Measurements from ENCODE around the gene RAMP2. TPM values are rescaled to one million over a fixed set of nuclear protein-coding genes. Genes with fewer than 3 reads are reported as not detected.

Gene RAMP2
- total and polyA plus RNA-seq, 2 of the 13 experiments (the other 11 are each of a cell fraction or from before 2014, with no cell fraction given) = 1.4 to 5.2 TPM

GRCh38 chr17:42791948-42792347, 30.9 kb downstream of the RAMP2 start (continued):
- TF ChIP-seq ARID5B (CRISPR knock-in tag; IDR thresholded peaks at IDR 0.05) (peak; percentile 66), RBAK (CRISPR knock-in tag; IDR thresholded peaks at IDR 0.05) (no peak), FOXK1 (CRISPR knock-in tag; IDR thresholded peaks at IDR 0.05; ENCODE audit: borderline replicate concordance, low read depth) (no peak), CHD2 (IDR thresholded peaks at IDR 0.05; ENCODE audit: low read depth, low read length) (no peak), RFX5 (IDR thresholded peaks at IDR 0.05; ENCODE audit: low read depth, low read length) (no peak), ZFP37 (CRISPR knock-in tag; IDR thresholded peaks at IDR 0.05; ENCODE audit: borderline replicate concordance) (no peak), ZNF720 (CRISPR knock-in tag; IDR thresholded peaks at IDR 0.05) (no peak), SOX5 (CRISPR knock-in tag; IDR thresholded peaks at IDR 0.05; ENCODE audit: borderline replicate concordance) (peak; percentile 14; the same call in 1 of the 2 replicates), ZBTB42 (CRISPR knock-in tag; IDR thresholded peaks at IDR 0.05) (no peak), JUND (CRISPR knock-in tag; IDR thresholded peaks at IDR 0.05) (no peak), MZF1 (CRISPR knock-in tag; IDR thresholded peaks at IDR 0.05; ENCODE audit: borderline replicate concordance) (no peak), PREB (CRISPR knock-in tag; IDR thresholded peaks at IDR 0.05) (no peak), KLF15 (CRISPR knock-in tag; IDR thresholded peaks at IDR 0.05; ENCODE audit: borderline replicate concordance) (no peak), NAIF1 (CRISPR knock-in tag; IDR thresholded peaks at IDR 0.05; ENCODE audit: borderline replicate concordance) (no peak; the same call in 1 of the 2 replicates), TBL1XR1 (IDR thresholded peaks at IDR 0.05; ENCODE audit: borderline replicate concordance, low read length, partially characterized antibody) (no peak), ZFP36L2 (CRISPR knock-in tag; IDR thresholded peaks at IDR 0.05) (no peak), ADNP (CRISPR knock-in tag; IDR thresholded peaks at IDR 0.05) (no peak), ZKSCAN1 (IDR thresholded peaks at IDR 0.05; ENCODE audit: low read length) (peak; percentile 70; the same call in 1 of the 2 replicates), ZNF274 (CRISPR knock-in tag; IDR thresholded peaks at IDR 0.05) (no peak), ZZZ3 (CRISPR knock-in tag; IDR thresholded peaks at IDR 0.05; ENCODE audit: borderline replicate concordance) (no peak), ZNF513 (CRISPR knock-in tag; conservative IDR thresholded peaks at IDR 0.05) (no peak), IKZF5 (CRISPR knock-in tag; IDR thresholded peaks at IDR 0.05) (no peak), ZBTB3 (CRISPR knock-in tag; IDR thresholded peaks at IDR 0.05; ENCODE audit: borderline replicate concordance, low read depth) (no peak)
